Skeletal muscle tissue (tissue), 4 donors: ENCODE measurements around the gene SH2B2. TPM values are rescaled to one million over a fixed set of nuclear protein-coding genes. Genes with fewer than 3 reads are reported as not detected.

Experiments used
- H3K27ac ChIP-seq: one replicate; pipeline ENCODE4 v1.7.0; 2013; ENCODE audit warnings: mild to moderate bottlenecking, low read depth, low read length, inconsistent platforms
- H3K27me3 ChIP-seq, 3 donors: one replicate each; pipeline ENCODE4 v1.7.0; 2013; ENCODE audit warnings: low read length in 3 of 3; ENCODE audit not compliant: control insufficient read depth in 3 of 3, insufficient read depth in 3 of 3
- H3K36me3 ChIP-seq, 3 donors: one replicate each; pipeline ENCODE4 v1.7.0; 2013; ENCODE audit warnings: low read length in 3 of 3; ENCODE audit not compliant: control insufficient read depth in 3 of 3, insufficient read depth in 3 of 3
- H3K4me1 ChIP-seq, 3 donors: one replicate each; pipeline ENCODE4 v1.7.0; 2013; ENCODE audit warnings: low read length in 3 of 3, mild to moderate bottlenecking in 3 of 3; ENCODE audit not compliant: control insufficient read depth in 3 of 3, insufficient read depth in 3 of 3
- H3K4me3 ChIP-seq, 3 donors: one replicate each; pipeline ENCODE4 v1.7.0; 2013; ENCODE audit warnings: low read length in 3 of 3
- H3K9ac ChIP-seq, 3 donors: one replicate each; pipeline ENCODE4 v1.7.0; 2013; ENCODE audit warnings: low read length in 3 of 3, mild to moderate bottlenecking in 3 of 3, moderate library complexity in 2 of 3, low read depth in 1 of 3
- H3K9me3 ChIP-seq, 3 donors: one replicate each; pipeline ENCODE4 v1.7.0; 2013; ENCODE audit warnings: low read length in 3 of 3; ENCODE audit not compliant: control insufficient read depth in 3 of 3
- total RNA-seq: library from RNA; depleted of rRNA; stranded (reverse); fragments of >200 nt; gene quantifications from one replicate; pipeline ENCODE4 v1.2.3, GENCODE V29; 2014
- donor health status: Osteomylitis.

Gene SH2B2
- total RNA-seq, 1 donor from 2014 or later, result 5.7 TPM

GRCh38 chr7:102275123-102275703 lies 11.5 kb upstream of the SH2B2 start:
- no peaks in the 10 kb centered on the region for H3K36me3 ChIP-seq
- peaks cover 4 to 8% (median 5%) of the 10 kb centered on the region in 3 donors for H3K4me1 ChIP-seq
- no peak overlapping the region for H3K9ac ChIP-seq

GRCh38 chr7:102277901-102278300 lies 8.8 kb upstream of the SH2B2 start:
- Histone ChIP-seq H3K4me3 (no peak overlapping the region), H3K4me1 (peaks cover 4 to 5% (median 5%) of the 10 kb centered on the region in 3 donors), H3K9ac (no peak overlapping the region), H3K9me3 (no peaks in the 10 kb centered on the region), H3K27ac (no peak overlapping the region), H3K27me3 (no peaks in the 10 kb centered on the region), H3K36me3 (no peaks in the 10 kb centered on the region)

More at GRCh38 chr7:102275123-102275703, 11.5 kb upstream of the SH2B2 start:
- H3K9me3 ChIP-seq, result no peaks in the 10 kb centered on the region
- H3K4me3 ChIP-seq, result no peak overlapping the region
- H3K27ac ChIP-seq, result no peak overlapping the region
- H3K27me3 ChIP-seq, result no peaks in the 10 kb centered on the region

- peaks cover 5 to 10% (median 7%) of the 10 kb centered on the region in 3 donors for H3K4me1 ChIP-seq
- no peaks in the 10 kb centered on the region for H3K36me3 ChIP-seq
- no peaks in the 10 kb centered on the region for H3K9me3 ChIP-seq
- H3K4me3 ChIP-seq, result no peak overlapping the region
- H3K9ac ChIP-seq, result peak overlapping the region in 1 of 3 donors; percentile 33
- no peaks in the 10 kb centered on the region for H3K27me3 ChIP-seq
- no peak overlapping the region for H3K27ac ChIP-seq
Observed at GRCh38 chr7:102279537-102280400, 6.9 kb upstream of the SH2B2 start.

- Histone ChIP-seq H3K27me3 (no peaks in the 10 kb centered on the region), H3K36me3 (no peaks in the 10 kb centered on the region), H3K27ac (no peak overlapping the region), H3K4me3 (no peak overlapping the region), H3K9ac (no peak overlapping the region), H3K9me3 (no peaks in the 10 kb centered on the region), H3K4me1 (peaks cover 9 to 16% (median 13%) of the 10 kb centered on the region in 3 donors)
Observed at GRCh38 chr7:102280521-102280920, 6.1 kb upstream of the SH2B2 start.

DNA sequence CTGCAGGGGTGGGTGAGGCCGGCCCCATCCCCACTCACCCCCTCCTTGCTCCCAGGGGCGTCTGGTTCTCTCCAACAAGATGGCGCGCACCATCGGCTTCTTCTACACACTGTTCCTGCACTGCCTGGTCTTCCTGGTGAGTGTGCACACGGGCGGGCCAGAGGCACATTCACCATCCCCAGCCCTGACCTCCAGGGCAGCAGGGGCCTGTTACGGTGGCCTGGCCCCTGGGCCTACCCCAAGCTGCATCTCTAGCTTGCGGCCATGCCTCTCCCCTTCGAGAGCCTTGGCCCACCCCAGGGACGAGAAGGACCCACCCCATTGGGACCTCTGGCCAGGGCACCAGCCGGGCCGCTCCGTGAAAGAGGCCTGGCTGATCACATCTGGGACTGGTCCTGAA lies 4.9 kb upstream of the SH2B2 start:
- peaks cover 14 to 23% (median 21%) of the 10 kb centered on the region in 3 donors for H3K4me1 ChIP-seq
- H3K36me3 ChIP-seq, result no peaks in the 10 kb centered on the region
- H3K9ac ChIP-seq, result no peak overlapping the region
- no peak overlapping the region for H3K4me3 ChIP-seq
- no peak overlapping the region for H3K27ac ChIP-seq
- H3K27me3 ChIP-seq, result no peaks in the 10 kb centered on the region
- no peaks in the 10 kb centered on the region for H3K9me3 ChIP-seq

- Histone ChIP-seq H3K27me3 (no peaks in the 10 kb centered on the region), H3K4me1 (peaks cover 17 to 24% (median 23%) of the 10 kb centered on the region in 3 donors), H3K27ac (no peak overlapping the region), H3K9me3 (no peaks in the 10 kb centered on the region), H3K9ac (no peak overlapping the region), H3K36me3 (no peaks in the 10 kb centered on the region), H3K4me3 (no peak overlapping the region)
Observed at GRCh38 chr7:102282465-102283362, 4.0 kb upstream of the SH2B2 start.

GRCh38 chr7:102283477-102284189 lies 3.0 kb upstream of the SH2B2 start:
- no peaks in the 10 kb centered on the region for H3K36me3 ChIP-seq
- H3K27ac ChIP-seq, result no peak overlapping the region
- no peaks in the 10 kb centered on the region for H3K27me3 ChIP-seq
- H3K4me1 ChIP-seq, result peaks cover 26 to 33% (median 32%) of the 10 kb centered on the region in 3 donors
- no peak overlapping the region for H3K9ac ChIP-seq
- H3K9me3 ChIP-seq, result no peaks in the 10 kb centered on the region
- H3K4me3 ChIP-seq, result no peak overlapping the region

GRCh38 chr7:102284399-102284798 lies 2.3 kb upstream of the SH2B2 start:
- no peak overlapping the region for H3K9ac ChIP-seq
- no peaks in the 10 kb centered on the region for H3K36me3 ChIP-seq
- no peaks in the 10 kb centered on the region for H3K9me3 ChIP-seq
- no peak overlapping the region for H3K4me3 ChIP-seq
- H3K27me3 ChIP-seq, result no peaks in the 10 kb centered on the region
- H3K27ac ChIP-seq, result no peak overlapping the region
- H3K4me1 ChIP-seq, result peaks cover 31 to 41% (median 38%) of the 10 kb centered on the region in 3 donors

- peak overlapping the region in 1 of 3 donors; percentile 40 for H3K4me3 ChIP-seq
Observed at GRCh38 chr7:102284891-102285539, 1.7 kb upstream of the SH2B2 start.

More at GRCh38 chr7:102284891-102285539, 1.7 kb upstream of the SH2B2 start:
- peak overlapping the region in 1 of 3 donors; percentile 50 for H3K9ac ChIP-seq
- H3K4me1 ChIP-seq, result peaks cover 27 to 40% (median 35%) of the 10 kb centered on the region in 3 donors
- H3K27ac ChIP-seq, result no peak overlapping the region
- no peaks in the 10 kb centered on the region for H3K36me3 ChIP-seq
- no peaks in the 10 kb centered on the region for H3K9me3 ChIP-seq
- no peaks in the 10 kb centered on the region for H3K27me3 ChIP-seq
